ENCODE results near the gene TMEM35B. TPM values are rescaled to one million over a fixed set of nuclear protein-coding genes. Genes with fewer than 3 reads are reported as not detected.
"Not testable (repeated sequence)": the region's sequence is repeated elsewhere in the genome, so short reads cannot be mapped to it uniquely, and the experiment has no call there.

Gene TMEM35B
- total RNA-seq, result 22.7 and 55.8 TPM in 2 replicates

DNA sequence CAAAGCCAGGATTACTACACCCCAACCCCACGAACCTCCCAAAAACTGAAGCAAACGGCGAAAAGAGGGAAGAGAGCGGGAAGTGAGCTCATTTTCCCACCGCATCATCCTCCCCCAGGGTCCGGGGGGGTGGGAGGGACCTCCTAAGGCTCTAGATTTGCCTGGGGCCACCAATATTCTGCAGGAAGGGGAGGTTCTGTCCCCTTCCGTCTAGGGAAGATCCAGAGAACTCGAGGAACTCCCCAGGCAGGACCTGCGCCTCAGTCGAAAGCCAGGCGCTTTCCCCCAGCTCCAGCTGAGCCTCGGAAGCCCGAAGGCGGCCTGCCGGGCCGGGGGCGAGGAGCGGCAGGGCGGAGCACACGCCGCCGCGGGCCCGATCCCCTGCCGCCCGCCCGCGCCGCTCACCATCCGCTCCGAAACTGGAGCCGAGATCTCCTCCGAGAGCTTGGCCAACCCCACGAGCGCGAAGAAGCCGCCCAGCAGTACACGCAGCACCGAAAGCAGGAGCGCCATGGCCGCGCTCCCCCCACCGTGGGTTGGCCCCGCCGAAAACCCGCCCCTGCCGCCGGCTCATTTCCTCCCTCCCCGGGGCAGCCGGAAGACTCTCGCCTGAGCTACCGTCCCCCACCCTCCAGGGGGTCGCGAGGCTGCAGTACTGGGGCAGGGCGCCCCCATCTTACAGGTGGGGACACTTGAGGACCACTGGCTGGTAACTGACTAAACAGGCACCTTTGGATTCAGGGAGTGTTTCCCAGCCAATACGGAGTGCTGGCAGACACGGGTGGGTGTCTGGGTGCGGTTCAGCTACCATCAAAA, at the start of gene TMEM35B:
Gene TMEM35B, minus strand, starts transcription at position 555 of the 816 bp plus-strand sequence. Its CDS starts 42 bp downstream, at position 513.
- DNase-seq, result peak; percentile 69

DNA sequence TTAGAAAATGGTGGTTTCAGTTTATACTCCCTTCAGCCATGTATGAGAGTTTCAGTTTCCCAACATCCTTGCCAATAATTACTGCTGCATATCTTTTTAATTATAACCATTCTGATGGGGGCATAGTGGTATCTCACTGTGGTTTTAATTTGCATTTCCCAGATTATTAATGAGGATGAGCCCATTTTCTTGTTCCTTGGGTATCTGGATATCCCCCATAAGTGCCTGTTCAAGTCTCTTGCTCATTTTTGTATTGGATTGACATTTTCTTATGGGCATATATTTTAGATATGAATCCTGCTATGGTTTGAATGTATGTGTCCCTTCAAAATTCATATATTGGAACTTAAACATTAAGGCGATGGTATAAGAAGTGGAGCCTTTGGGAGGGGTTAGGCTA, 48.2 kb upstream of the TMEM35B start:
- DNase-seq, result no peak

GRCh38 chr1:35032384-35032739, 47.2 kb upstream of the TMEM35B start:
- DNase-seq, result no peak

GRCh38 chr1:35030756-35031446, 45.8 kb upstream of the TMEM35B start:
- peak; percentile 67 for DNase-seq

GRCh38 chr1:35030338-35030737, 45.2 kb upstream of the TMEM35B start:
- no peak for DNase-seq

DNA sequence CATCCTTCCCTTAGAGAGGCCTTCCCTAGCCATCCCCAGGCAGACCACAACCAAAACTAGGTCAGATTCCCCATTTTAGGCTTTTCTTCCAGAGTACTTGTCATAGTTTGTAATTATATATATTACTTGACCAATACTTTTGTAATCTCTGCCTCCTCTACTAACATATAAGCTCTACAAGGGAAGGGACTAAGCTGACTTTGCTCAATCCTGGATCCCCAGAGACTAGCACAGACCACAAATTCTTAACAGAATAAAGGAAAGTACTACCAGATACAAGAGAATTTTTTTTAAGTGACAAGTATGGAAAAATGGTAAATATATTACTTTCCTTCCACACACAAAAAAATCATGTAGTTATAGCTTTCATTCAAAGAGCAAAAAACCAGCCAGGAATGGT, 44.6 kb upstream of the TMEM35B start:
- no peak for DNase-seq

- no peak for DNase-seq
These were observed 31.3 kb upstream of the TMEM35B start for GRCh38 chr1:35016406-35016805.

DNA sequence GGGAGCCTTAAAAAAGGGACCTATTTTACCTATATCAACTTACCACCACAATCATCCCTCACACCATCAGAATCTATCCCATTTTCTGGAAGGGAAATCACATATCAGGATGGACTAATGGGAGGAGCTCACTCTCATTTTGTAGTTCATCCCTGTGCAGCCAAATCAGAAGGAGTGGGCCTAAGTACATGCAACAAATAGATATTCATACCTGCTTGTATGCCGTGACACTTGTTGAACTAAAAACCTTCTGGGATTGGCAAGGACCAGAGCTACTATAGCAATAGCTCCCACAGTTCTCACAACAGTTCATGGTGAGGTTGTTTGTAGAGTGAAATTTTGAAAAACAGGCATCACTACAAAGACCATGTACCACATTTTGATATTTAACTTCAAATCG, 29.3 kb upstream of the TMEM35B start:
- no peak for DNase-seq

DNA sequence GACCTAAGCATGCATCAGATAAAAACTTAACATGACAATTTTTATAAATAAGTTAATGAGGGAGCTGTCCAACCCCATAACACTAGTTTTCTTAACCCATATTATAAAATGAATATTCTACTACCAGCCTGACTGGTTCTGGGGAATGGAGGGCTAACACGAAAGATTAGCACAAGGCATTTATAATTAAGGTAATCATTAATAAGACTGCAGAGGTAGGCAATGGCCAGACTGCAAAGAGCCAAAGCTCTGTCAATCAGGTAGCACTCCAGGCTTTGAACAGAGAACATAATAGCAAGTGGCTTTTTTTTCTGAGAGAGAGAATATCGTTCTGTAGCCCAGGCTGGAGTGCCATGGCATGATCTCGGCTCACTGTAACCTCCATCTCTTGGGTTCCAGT, 20.6 kb upstream of the TMEM35B start:
- no peak for DNase-seq

GRCh38 chr1:35001743-35002142, 16.6 kb upstream of the TMEM35B start:
- DNase-seq, result no peak

DNA sequence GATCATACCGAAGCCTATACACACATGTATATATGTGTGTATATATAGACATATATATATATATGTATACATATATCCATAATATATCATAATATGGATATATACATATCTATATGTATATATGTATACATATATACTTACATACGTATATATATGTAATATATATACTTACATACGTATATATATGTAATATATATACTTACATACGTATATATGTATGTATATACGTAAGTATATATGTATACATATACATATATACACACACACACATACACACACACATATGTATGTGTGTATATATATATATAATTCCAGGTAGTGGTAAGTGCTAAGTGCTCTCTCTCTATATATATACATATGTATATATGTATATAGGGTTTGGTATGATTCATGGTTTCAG, 9.7 kb upstream of the TMEM35B start:
- DNase-seq, result no peak

DNA sequence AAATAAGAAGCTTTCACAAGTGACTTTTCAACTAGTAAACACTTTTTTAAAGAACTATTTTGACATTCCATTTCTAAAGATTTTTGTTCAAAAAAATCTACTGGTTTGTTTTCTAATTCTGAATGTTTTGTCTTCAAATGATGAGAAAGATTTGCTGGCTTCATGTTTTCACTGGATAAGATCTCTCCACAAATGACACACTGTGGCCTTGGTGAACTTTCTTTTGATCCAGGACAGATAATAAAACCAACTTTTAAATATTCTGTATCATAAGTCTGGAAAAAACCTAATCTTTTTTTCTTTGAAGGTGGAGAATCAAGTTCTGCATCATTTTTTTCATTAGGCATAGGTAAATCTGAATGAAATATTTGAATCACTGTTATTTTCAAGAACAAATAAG, 3.4 kb upstream of the TMEM35B start:
- DNase-seq, result no peak

DNA sequence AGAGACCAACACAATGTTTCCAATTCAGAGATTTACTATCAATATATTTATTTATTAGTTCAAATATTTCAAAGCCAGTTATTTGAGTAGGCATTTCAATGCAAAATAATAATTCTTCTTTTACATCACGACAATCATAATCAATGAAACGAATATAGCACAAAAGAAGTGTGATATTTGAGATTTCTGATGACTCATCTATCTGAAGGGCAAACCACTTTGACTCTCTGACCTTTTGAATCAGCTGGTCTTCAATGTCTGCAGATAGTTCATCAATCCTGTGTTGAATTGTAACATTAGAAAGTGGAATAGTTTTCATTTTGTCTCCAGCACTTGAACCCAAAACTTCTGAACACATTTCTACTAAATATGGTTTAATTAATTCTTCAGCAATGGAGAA, 3.0 kb upstream of the TMEM35B start:
- no peak for DNase-seq

GRCh38 chr1:34987018-34987417, 1.9 kb upstream of the TMEM35B start:
- no peak for DNase-seq

DNA sequence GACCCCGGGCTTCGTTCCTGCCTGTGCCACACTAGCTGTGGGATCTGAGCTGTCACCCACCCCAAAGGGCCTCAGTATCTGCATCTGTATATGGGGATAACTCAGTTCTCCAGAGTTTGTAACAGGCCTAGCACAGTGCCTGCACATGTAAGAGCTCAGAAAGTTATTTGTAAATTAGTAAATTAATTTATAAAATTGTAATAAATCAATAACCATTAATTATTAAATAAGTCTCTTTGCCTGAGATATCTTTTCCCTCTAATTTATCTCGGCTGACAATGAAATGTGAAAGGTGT, 410 bp upstream of the TMEM35B start:
- not testable (repeated sequence) for DNase-seq

DNA sequence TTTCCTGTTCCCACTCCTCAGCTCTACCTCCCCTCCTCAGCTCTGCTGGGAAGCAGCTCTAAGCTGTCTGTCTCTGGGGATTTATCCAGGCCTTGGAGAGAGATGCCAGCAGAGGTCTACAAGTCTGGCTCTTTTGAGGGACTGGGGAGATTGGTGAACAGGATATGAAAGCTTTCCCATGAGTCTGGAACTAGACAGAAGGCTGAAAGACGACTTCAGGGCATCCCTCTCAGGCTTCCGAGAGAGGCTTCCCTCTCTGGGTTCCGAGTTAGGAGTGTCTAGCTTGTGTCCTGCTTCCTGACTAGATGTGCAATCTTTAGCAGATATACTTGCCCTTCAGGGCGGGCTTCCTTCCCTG, 733 bp downstream of the TMEM35B start:
- DNase-seq, result peak; percentile 36

DNA sequence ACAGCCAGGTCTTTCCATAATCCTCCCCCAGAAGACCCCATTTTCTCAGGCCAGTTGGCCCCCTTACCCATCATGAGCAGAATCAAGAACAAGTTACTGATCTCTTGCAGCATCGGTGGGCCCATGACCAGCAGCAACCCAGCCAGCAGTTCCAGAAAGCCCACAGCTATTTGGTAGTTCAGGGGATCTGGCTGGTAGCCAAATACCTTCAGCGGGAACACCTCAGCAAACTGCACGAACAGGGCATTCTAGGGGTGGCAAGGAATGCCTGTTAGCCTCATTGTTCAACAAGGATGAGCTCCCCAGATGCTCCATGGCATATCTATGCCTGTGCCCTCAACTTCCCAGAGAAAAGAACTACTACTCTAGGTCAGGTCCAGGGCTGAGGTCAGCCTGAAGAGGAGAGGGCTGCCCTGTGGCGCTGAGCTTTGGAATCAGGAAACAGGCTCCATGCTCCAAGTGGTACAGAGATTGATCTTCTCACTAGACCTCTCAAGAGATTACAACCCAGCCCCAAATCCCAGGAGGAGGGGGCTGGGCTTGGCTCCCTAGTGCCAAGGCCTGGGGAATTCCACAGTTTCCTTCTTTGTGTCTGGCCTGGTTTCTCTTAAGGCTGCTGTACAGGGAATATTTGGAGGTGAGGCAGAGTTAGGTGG, 1.3 kb downstream of the TMEM35B start:
- peak; percentile 28 for DNase-seq

GRCh38 chr1:34982820-34983376, 2.2 kb downstream of the TMEM35B start:
- DNase-seq, result no peak

DNA sequence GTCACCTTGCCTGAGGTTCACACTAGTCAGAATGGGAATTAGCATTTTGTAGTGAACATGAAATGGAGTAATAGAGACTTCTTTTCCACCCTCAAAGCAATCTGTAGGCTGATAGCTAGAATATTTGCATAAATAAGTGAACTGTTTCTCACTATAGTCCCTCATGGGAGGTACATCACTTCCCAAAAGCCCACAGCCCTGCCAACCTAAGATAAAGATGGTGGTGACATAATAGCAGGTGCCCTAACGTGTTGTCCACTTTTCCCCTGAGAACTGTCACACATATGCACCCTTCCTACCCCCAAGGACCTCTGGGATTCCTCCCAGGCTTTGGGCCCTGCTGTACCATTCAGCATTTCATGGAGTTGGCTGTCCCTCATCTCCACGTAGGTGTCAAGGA, 4.4 kb downstream of the TMEM35B start:
- no peak for DNase-seq

DNA sequence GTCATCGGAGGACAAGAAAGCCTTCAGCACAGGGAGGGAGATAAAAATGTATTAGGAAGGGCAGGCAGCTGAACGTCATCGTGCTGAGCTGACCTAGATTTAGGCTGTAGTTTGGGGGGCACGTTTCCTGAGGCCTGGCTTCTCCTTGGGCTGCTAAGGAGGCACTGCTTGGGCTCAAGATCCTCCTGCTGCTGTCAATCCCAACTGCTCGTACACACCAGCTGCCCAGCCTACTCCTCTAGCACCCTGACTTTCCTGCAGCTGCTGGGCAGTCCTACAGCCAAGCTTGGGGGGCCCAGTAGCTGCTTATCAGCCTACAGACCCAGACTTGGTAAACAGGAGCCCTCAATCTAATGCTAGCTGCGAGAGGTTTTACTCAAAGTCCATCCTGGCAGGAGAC, 6.2 kb downstream of the TMEM35B start:
- DNase-seq, result no peak

DNA sequence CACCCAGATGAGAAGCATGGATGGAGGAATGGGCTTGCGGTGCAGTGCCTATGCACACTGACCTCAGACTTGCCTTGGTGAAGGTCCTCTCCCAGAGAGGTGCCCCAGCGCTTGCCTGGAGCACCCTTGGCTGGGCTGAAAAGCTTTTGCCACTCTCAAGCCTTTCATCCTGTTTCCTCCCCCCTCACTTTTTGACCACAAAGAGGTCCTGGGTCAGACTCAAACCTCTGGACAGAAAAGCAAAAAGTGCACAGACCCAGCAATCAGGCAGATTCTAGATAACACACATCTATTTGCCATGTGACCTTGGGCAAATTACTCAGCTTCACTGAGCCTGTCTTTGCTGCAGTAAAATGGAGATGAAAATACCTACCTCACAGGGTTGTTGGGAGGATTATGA, 7.3 kb downstream of the TMEM35B start:
- no peak for DNase-seq

DNA sequence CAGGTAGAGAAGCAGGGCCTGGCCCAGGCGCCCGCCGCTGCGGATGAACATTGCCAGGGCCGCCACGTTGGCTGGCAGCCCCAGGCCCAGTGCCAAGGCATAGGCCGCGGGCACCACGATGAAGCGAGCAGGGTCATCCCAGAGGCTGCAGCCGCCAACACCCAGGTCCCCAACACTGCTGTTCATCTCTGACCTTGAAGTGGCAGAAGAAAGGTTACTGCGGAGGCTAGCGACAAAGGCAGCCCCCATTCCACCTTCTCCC, 8.0 kb downstream of the TMEM35B start:
- no peak for DNase-seq

- DNase-seq, result no peak
These were observed 8.6 kb downstream of the TMEM35B start for GRCh38 chr1:34976384-34977209.

Measured in dermis blood vessel endothelial cell (primary cell).